HCT116 (cell line): ENCODE measurements around the gene ACOT11. TPM values are rescaled to one million over a fixed set of nuclear protein-coding genes. Genes with fewer than 3 reads are reported as not detected.

Experiments used
- ATAC-seq: fragments of 200-7000 bp; cut with Tn5 transposase; 2 replicates; pipeline ENCODE4 v1.9.1; 2020; ENCODE audit warnings: mild to moderate bottlenecking, moderate library complexity
- BruUV-seq: library from RNA; stranded (reverse); fragments of 400-500 nt; replicated peaks from 2 replicates; lab custom pipeline; 2021; lab: Mats Ljungman, UMichigan
- CTCF ChIA-PET: fragments of 300-600 bp; sonication (Branson Sonifier 250); formaldehyde crosslinking; loops from one replicate; lab custom pipeline; 2021; ENCODE audit warnings: antibody characterized with exemption; lab: Charles Lee
- POLR2A ChIA-PET: fragments of 300-600, 350-600 bp; sonication (Branson Sonifier 250); formaldehyde crosslinking; loops from one replicate; lab custom pipeline; 2021; ENCODE audit warnings: antibody characterized with exemption; lab: Charles Lee
- RAD21 ChIA-PET, 2 experiments: fragments of 300-600 bp; sonication (Branson Sonifier 250); formaldehyde crosslinking; loops; one replicate each; lab custom pipeline; 2023; ENCODE audit warnings: low total read pairs in 2 of 2; ENCODE audit not compliant: uncharacterized antibody in 2 of 2, unreplicated experiment in 2 of 2, low non-redundant PET in 1 of 2; lab: Charles Lee
- DNase-seq: peaks from one replicate; pipeline ENCODE4 v3.0.0-alpha.2; 2010; ENCODE audit warnings: low read depth, low spot score
- H2AFZ ChIP-seq: fragments of 200-600 bp; shearing (Covaris generic), sonication (generic); 2 replicates; pipeline ENCODE4 v1.6.1; 2017; ENCODE audit warnings: low read depth, mixed run types, mixed read lengths, antibody characterized with exemption, low read length; ENCODE audit not compliant: poor library complexity, severe bottlenecking
- H3K27ac ChIP-seq: 2 replicates; pipeline ENCODE4 v1.5.1; 2012; ENCODE audit warnings: low read depth, low read length
- H3K27me3 ChIP-seq: fragments of 200-600 bp; sonication (generic); 2 replicates; pipeline ENCODE4 v1.6.1; 2016; ENCODE audit warnings: mixed run types, low read length, mixed read lengths; ENCODE audit not compliant: insufficient read depth
- H3K36me3 ChIP-seq, 2 experiments: fragments of 200-500 bp in 1 of 2; fragments of 200-600 bp in 1 of 2; sonication (Bioruptor generic) in 1 of 2; sonication (generic) in 1 of 2; 2 replicates each; pipeline versions ENCODE4 v1.5.1 to v1.6.1; 2014 to 2016; ENCODE audit warnings: low read length in 2 of 2, inconsistent platforms in 1 of 2, mixed read lengths in 1 of 2, mixed run types in 1 of 2; ENCODE audit not compliant: insufficient read depth in 2 of 2, control insufficient read depth in 1 of 2
- H3K4me1 ChIP-seq, 2 experiments: fragments of 200-600 bp in 1 of 2; sonication (generic) in 1 of 2; 2 replicates each; pipeline versions ENCODE4 v1.5.1 to v1.6.1; 2012 to 2017; ENCODE audit warnings: low read length in 2 of 2, inconsistent platforms in 1 of 2, mild to moderate bottlenecking in 1 of 2, mixed read lengths in 1 of 2, mixed run types in 1 of 2, moderate library complexity in 1 of 2; ENCODE audit not compliant: insufficient read depth in 2 of 2, control insufficient read depth in 1 of 2
- H3K4me2 ChIP-seq: fragments of 200-600 bp; sonication (generic); 2 replicates; pipeline ENCODE4 v1.6.1; 2017; ENCODE audit warnings: mixed run types, low read length, mixed read lengths
- H3K4me3 ChIP-seq, 2 experiments: fragments of 200-600 bp in 1 of 2; sonication (generic) in 1 of 2; replicated peaks in 1 of 2; 2 replicates each; pipeline ENCODE4 v1.5.1; 2011 to 2016; ENCODE audit warnings: low read length in 2 of 2, control low read depth in 1 of 2, low read depth in 1 of 2, mild to moderate bottlenecking in 1 of 2, mixed read lengths in 1 of 2, mixed run types in 1 of 2
- H3K79me2 ChIP-seq: fragments of 200-600 bp; sonication (generic); 2 replicates; pipeline ENCODE4 v1.6.1; 2017; ENCODE audit warnings: mild to moderate bottlenecking, mixed run types, low read length, moderate library complexity, mixed read lengths; ENCODE audit not compliant: insufficient read depth
- H3K9ac ChIP-seq: fragments of 200-600 bp; sonication (generic); 2 replicates; pipeline ENCODE4 v1.6.1; 2016; ENCODE audit warnings: low read length, mixed read lengths
- H3K9me2 ChIP-seq: fragments of 200-600 bp; sonication (generic), shearing (Covaris generic); 2 replicates; pipeline ENCODE4 v1.6.1; 2017; ENCODE audit warnings: mixed run types, mild to moderate bottlenecking, moderate library complexity; ENCODE audit not compliant: insufficient read depth
- H3K9me3 ChIP-seq, 2 experiments: fragments of 200-500 bp in 1 of 2; fragments of 200-600 bp in 1 of 2; sonication (Bioruptor generic) in 1 of 2; sonication (generic) in 1 of 2; 2 replicates each; pipeline ENCODE4 v1.6.1; 2014 to 2017; ENCODE audit warnings: low read length in 2 of 2, mixed read lengths in 2 of 2, inconsistent platforms in 1 of 2, low read depth in 1 of 2, mild to moderate bottlenecking in 1 of 2, mixed run types in 1 of 2, moderate library complexity in 1 of 2; ENCODE audit not compliant: control insufficient read depth in 1 of 2, insufficient read depth in 1 of 2
- H4K20me1 ChIP-seq: fragments of 200-600 bp; sonication (generic), shearing (Covaris generic); 2 replicates; pipeline ENCODE4 v1.6.1; 2017; ENCODE audit warnings: mixed run types, mild to moderate bottlenecking, moderate library complexity; ENCODE audit not compliant: insufficient read depth
- CBX3 ChIP-seq: IDR thresholded peaks from 2 replicates; pipeline ENCODE4 v1.6.1; 2012; ENCODE audit warnings: low read depth
- CEBPB ChIP-seq: IDR thresholded peaks from 2 replicates; pipeline ENCODE4 v1.6.1; 2012; ENCODE audit warnings: low read depth
- EZH2phosphoT487 ChIP-seq: fragments of 200-600 bp; IDR thresholded peaks from 2 replicates; pipeline ENCODE4 v1.6.1; 2018; ENCODE audit warnings: antibody characterized with exemption, borderline replicate concordance
- JUND ChIP-seq: IDR thresholded peaks from 2 replicates; pipeline ENCODE4 v1.6.1; 2012
- SIN3A ChIP-seq: IDR thresholded peaks from 2 replicates; pipeline ENCODE4 v1.6.1; 2012; ENCODE audit warnings: low read depth
- SRF ChIP-seq: IDR thresholded peaks from 2 replicates; pipeline ENCODE4 v1.6.1; 2012; ENCODE audit warnings: low read depth
- YY1 ChIP-seq: IDR thresholded peaks from 2 replicates; pipeline ENCODE4 v1.6.1; 2011; ENCODE audit warnings: low read length, low read depth, moderate library complexity, mild to moderate bottlenecking; ENCODE audit not compliant: insufficient replicate concordance; ENCODE audit errors: extremely low read depth
- ZFX ChIP-seq: fragments of 450-650 bp; IDR thresholded peaks from 2 replicates; pipeline ENCODE4 v1.6.1; 2017
- ZNF274 ChIP-seq: fragments of 200-500 bp; sonication (Bioruptor generic); IDR thresholded peaks from 2 replicates; pipeline ENCODE4 v1.6.1; 2014; ENCODE audit warnings: mild to moderate bottlenecking, low read depth, low read length, inconsistent platforms
- intact Hi-C: fragments of 100-400 bp; cut with micrococcal nuclease; formaldehyde crosslinking; loops from 2 replicates; pipeline ENCODE4 v1.10.0; 2022
- total RNA-seq: library from RNA; stranded (reverse); gene quantifications from one replicate; pipeline ENCODE4 v1.2.1, GENCODE V29; 2021; ENCODE audit not compliant: unreplicated experiment
- TF ChIP-seq, protein P1 (sequence below): IDR thresholded peaks from 2 replicates; pipeline ENCODE4 v1.6.1; 2012
- TF ChIP-seq, protein P2 (sequence below), 3 experiments: fragments of 200-600 bp in 1 of 3; sonication (generic) in 1 of 3; IDR thresholded peaks in 2 of 3; conservative IDR thresholded peaks in 1 of 3; 2 replicates each; pipeline ENCODE4 v1.5.1; 2012 to 2017; ENCODE audit warnings: low read depth in 2 of 3, low read length in 2 of 3, antibody characterized with exemption in 1 of 3, borderline replicate concordance in 1 of 3, control low read depth in 1 of 3, mild to moderate bottlenecking in 1 of 3, mixed read lengths in 1 of 3, mixed run types in 1 of 3, moderate library complexity in 1 of 3; ENCODE audit not compliant: insufficient read depth in 1 of 3
- TF ChIP-seq, protein P3 (sequence below): IDR thresholded peaks from 2 replicates; pipeline ENCODE4 v1.6.1; 2012
- TF ChIP-seq, protein P4 (sequence below): IDR thresholded peaks from 2 replicates; pipeline ENCODE4 v1.6.1; 2012; ENCODE audit warnings: low read depth
- TF ChIP-seq, protein P5 (sequence below): IDR thresholded peaks from 2 replicates; pipeline ENCODE4 v1.6.1; 2011; ENCODE audit warnings: mild to moderate bottlenecking, low read length, moderate library complexity; ENCODE audit not compliant: insufficient replicate concordance; ENCODE audit errors: extremely low read depth

The ACOT11 gene
- total RNA-seq, 1 experiment from 2014 or later = 31.1 TPM

DNA sequence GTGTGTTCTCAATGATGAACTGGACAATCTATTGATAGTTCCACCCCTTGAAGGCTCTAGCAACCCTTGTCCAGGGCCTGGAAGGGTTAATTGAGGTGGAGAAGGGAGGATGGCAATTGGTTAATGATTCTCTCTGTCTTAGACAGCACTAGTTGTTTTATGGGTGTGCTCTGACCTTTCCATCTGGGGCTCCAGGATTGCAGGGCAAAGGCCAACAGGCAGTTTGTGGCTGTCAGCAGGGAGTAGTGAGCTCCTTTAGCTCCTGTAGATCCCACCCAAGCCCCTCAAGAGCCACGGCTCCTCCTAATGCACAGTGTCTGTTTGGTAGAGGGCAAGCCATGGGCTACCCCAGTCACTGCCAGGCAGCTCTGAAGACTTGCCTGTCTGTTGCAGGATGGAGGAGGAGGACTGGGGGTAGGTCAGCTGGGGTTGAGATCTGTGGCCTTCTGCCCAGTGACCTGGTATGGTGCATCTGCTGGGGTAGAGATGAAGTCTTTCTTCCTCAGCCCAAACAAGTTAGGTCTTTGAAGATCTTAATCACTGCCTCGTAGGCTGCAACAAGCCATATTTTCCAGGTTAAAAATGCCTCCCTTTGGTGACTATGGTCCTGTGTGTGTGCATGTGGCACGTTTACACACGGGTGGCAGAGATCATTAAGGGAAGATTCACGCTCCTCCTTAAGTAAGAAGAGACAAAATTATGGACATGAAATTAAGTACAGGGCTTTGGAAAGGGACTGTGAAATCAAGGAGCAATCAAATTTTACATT, 101.3 kb downstream of the ACOT11 start:
- ATAC-seq = no peak
- Histone ChIP-seq H3K27me3 (no peaks in the 10 kb centered on the region), H3K4me1 (no peaks in the 10 kb centered on the region), H3K9me2 (no peaks in the 10 kb centered on the region), H3K27ac (no peak overlapping the region), H3K4me3 (no peak overlapping the region)
- POLR2A ChIA-PET = no interaction called here
- CTCF ChIA-PET = no interaction called here
- BruUV-seq = no TSS peak
- TF ChIP-seq YY1 (no peak), ZNF274 (no peak), JUND (no peak), EZH2phosphoT487 (no peak), SRF (no peak), SIN3A (no peak), CEBPB (no peak), ZFX (no peak), CBX3 (no peak)
- TF ChIP-seq, protein P1, sequence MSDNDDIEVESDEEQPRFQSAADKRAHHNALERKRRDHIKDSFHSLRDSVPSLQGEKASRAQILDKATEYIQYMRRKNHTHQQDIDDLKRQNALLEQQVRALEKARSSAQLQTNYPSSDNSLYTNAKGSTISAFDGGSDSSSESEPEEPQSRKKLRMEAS = no peak
- TF ChIP-seq, protein P2, sequence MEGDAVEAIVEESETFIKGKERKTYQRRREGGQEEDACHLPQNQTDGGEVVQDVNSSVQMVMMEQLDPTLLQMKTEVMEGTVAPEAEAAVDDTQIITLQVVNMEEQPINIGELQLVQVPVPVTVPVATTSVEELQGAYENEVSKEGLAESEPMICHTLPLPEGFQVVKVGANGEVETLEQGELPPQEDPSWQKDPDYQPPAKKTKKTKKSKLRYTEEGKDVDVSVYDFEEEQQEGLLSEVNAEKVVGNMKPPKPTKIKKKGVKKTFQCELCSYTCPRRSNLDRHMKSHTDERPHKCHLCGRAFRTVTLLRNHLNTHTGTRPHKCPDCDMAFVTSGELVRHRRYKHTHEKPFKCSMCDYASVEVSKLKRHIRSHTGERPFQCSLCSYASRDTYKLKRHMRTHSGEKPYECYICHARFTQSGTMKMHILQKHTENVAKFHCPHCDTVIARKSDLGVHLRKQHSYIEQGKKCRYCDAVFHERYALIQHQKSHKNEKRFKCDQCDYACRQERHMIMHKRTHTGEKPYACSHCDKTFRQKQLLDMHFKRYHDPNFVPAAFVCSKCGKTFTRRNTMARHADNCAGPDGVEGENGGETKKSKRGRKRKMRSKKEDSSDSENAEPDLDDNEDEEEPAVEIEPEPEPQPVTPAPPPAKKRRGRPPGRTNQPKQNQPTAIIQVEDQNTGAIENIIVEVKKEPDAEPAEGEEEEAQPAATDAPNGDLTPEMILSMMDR (IDR thresholded peaks at IDR 0.05 in 2 of 3, conservative IDR thresholded peaks at IDR 0.05 in 1 of 3; ENCODE audit: borderline replicate concordance in 1 of 3, insufficient read depth in 1 of 3, low read depth in 2 of 3, low read length in 2 of 3) = no peak
- TF ChIP-seq, protein P3, sequence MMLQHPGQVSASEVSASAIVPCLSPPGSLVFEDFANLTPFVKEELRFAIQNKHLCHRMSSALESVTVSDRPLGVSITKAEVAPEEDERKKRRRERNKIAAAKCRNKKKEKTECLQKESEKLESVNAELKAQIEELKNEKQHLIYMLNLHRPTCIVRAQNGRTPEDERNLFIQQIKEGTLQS = no peak
- TF ChIP-seq, protein P4, sequence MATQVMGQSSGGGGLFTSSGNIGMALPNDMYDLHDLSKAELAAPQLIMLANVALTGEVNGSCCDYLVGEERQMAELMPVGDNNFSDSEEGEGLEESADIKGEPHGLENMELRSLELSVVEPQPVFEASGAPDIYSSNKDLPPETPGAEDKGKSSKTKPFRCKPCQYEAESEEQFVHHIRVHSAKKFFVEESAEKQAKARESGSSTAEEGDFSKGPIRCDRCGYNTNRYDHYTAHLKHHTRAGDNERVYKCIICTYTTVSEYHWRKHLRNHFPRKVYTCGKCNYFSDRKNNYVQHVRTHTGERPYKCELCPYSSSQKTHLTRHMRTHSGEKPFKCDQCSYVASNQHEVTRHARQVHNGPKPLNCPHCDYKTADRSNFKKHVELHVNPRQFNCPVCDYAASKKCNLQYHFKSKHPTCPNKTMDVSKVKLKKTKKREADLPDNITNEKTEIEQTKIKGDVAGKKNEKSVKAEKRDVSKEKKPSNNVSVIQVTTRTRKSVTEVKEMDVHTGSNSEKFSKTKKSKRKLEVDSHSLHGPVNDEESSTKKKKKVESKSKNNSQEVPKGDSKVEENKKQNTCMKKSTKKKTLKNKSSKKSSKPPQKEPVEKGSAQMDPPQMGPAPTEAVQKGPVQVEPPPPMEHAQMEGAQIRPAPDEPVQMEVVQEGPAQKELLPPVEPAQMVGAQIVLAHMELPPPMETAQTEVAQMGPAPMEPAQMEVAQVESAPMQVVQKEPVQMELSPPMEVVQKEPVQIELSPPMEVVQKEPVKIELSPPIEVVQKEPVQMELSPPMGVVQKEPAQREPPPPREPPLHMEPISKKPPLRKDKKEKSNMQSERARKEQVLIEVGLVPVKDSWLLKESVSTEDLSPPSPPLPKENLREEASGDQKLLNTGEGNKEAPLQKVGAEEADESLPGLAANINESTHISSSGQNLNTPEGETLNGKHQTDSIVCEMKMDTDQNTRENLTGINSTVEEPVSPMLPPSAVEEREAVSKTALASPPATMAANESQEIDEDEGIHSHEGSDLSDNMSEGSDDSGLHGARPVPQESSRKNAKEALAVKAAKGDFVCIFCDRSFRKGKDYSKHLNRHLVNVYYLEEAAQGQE = no peak
- TF ChIP-seq, protein P5, sequence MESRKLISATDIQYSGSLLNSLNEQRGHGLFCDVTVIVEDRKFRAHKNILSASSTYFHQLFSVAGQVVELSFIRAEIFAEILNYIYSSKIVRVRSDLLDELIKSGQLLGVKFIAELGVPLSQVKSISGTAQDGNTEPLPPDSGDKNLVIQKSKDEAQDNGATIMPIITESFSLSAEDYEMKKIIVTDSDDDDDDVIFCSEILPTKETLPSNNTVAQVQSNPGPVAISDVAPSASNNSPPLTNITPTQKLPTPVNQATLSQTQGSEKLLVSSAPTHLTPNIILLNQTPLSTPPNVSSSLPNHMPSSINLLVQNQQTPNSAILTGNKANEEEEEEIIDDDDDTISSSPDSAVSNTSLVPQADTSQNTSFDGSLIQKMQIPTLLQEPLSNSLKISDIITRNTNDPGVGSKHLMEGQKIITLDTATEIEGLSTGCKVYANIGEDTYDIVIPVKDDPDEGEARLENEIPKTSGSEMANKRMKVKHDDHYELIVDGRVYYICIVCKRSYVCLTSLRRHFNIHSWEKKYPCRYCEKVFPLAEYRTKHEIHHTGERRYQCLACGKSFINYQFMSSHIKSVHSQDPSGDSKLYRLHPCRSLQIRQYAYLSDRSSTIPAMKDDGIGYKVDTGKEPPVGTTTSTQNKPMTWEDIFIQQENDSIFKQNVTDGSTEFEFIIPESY = no peak
- TF ChIP-seq, all 23 proteins: peak for 0
- RAD21 ChIA-PET = no interaction called here
- Histone ChIP-seq H3K36me3 (no peaks in the 10 kb centered on the region), H3K9ac (no peak overlapping the region), H3K4me2 (no peak overlapping the region), H3K9me3 (no peaks in the 10 kb centered on the region; a peak in 1 of 4 replicates), H4K20me1 (no peaks in the 10 kb centered on the region), H2AFZ (no peak overlapping the region), H3K79me2 (no peaks in the 10 kb centered on the region)
- no peak for DNase-seq
- intact Hi-C loops = no loop called here
